NT2/D1 (cell line): Measurements from ENCODE around the gene SQSTM1.

Experiments
- DNase-seq: peaks from one replicate; pipeline ENCODE4 v3.0.0-alpha.2; 2011; ENCODE audit warnings: low read depth, low spot score
- H3K27me3 ChIP-seq: 2 replicates; pipeline ENCODE4 v1.6.0; 2011; ENCODE audit warnings: mild to moderate bottlenecking; ENCODE audit not compliant: insufficient read length, insufficient read depth
- H3K36me3 ChIP-seq: 2 replicates; pipeline ENCODE4 v1.6.1; 2011; ENCODE audit warnings: mild to moderate bottlenecking, low read length, mixed read lengths; ENCODE audit not compliant: insufficient read depth, insufficient read length
- H3K4me1 ChIP-seq: 2 replicates; pipeline ENCODE4 v1.5.1; 2011; ENCODE audit not compliant: insufficient read depth, insufficient read length
- H3K4me3 ChIP-seq: 2 replicates; pipeline ENCODE4 v1.5.1; 2011; ENCODE audit warnings: low read depth; ENCODE audit not compliant: insufficient read length
- H3K9ac ChIP-seq: 2 replicates; pipeline ENCODE4 v1.6.0; 2011; ENCODE audit warnings: low read depth; ENCODE audit not compliant: insufficient read length
- H3K9me3 ChIP-seq: 2 replicates; pipeline ENCODE4 v1.5.1; 2011; ENCODE audit warnings: mild to moderate bottlenecking, low read length; ENCODE audit not compliant: insufficient read depth
- SUZ12 ChIP-seq: IDR thresholded peaks from 2 replicates; pipeline ENCODE4 v1.6.1; 2011; ENCODE audit not compliant: insufficient read length, insufficient read depth; ENCODE audit errors: extremely low read depth
- YY1 ChIP-seq: IDR thresholded peaks from 2 replicates; pipeline ENCODE4 v1.6.1; 2011; ENCODE audit not compliant: insufficient read length, insufficient read depth
- ZNF274 ChIP-seq: IDR thresholded peaks from 2 replicates; pipeline ENCODE4 v1.6.1; 2011; ENCODE audit warnings: mild to moderate bottlenecking, low read depth, low read length

Gene SQSTM1

DNA sequence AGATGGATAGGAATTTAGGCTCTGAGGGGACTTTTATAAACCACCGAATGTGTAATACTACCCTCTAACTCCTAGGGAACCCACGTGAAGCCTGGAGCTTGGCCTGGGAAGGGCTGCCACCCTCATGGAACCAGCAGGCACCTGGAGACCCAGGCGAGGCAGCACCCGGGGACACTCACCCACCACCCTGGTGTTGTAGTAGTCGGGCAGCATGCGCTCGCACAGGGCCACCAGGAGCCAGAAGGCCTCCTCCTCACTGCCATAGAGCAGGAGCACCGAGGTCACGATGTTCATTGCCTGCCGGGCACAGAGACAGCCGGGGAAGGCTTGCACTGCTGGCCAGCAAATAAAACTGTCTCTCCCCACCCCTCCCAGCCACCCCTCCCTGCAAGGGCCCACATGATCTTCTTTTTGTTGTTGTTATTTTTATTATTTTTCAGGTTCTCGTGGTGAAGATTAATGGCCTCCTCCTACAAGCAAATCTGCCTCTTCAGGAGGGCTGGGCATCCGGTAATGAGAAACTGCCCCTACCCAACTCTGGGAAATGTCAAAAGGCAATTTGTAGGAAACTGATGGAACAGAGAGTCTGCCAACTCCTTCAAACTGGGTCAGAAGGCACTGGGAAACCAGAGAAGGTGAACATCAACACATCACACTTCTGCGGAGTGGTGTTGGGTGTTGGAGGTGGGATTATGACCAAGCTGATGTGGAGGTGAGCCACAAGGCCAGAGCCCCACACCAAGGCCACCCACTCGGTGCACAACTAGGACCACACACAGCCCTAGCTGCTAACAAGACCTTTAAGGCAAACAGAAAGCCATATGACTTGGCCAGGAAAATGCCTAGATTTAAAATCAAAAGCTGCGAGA is 55.3 kb downstream of the SQSTM1 start:
- Histone ChIP-seq H3K9me3 (no peaks in the 10 kb centered on the region), H3K36me3 (peaks cover 86% of the 10 kb centered on the region), H3K4me3 (no peak overlapping the region), H3K4me1 (no peaks in the 10 kb centered on the region), H3K27me3 (no peaks in the 10 kb centered on the region), H3K9ac (no peak overlapping the region)
- no peak for DNase-seq
- TF ChIP-seq YY1, result no peak
- no peak for TF ChIP-seq SUZ12
- no peak for TF ChIP-seq ZNF274

- TF ChIP-seq YY1 (no peak), ZNF274 (no peak), SUZ12 (no peak)
- Histone ChIP-seq H3K9me3 (no peaks in the 10 kb centered on the region), H3K27me3 (no peaks in the 10 kb centered on the region), H3K9ac (no peak overlapping the region), H3K4me3 (no peak overlapping the region), H3K4me1 (no peaks in the 10 kb centered on the region), H3K36me3 (peaks cover 81% of the 10 kb centered on the region)
- no peak for DNase-seq
Observed at GRCh38 chr5:179876610-179876952, 55.9 kb downstream of the SQSTM1 start.

DNA sequence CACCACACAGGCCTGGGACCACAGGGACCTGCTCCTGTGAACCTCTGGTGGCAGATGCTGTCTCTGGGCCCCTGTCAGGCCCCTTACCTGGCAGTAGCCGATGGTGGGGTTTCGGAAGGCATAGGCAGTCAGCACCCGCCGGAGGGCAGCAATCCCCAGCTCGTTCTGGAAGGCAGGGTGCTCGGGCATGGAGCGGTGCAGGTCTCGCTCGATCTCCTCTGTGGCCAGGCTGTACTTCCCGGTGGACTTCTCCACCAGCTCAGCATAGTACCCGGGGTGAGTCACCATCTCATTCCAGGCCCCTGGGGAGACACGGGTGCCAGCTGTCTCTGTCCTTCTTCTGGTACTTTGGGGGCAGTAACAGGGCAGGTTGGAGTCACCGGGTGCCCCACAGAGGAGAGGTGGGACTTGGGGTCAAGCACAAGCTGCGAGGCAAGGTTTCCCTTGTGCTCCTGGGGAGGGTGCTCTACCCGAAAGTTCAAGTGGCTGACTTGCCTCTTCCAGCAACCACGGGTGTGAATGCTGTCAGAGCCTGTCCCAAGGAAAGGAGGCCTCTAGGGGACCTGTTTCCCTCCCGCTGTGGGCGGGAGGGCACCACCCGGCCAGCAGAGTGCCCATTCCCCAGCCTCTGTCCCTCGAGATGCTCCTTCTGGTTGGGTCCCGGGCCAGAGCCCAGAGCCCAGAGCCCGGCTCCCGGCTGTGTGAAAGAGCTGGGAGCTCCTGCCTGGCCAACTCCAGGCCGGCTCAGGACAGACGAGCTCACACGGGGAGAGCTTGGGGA is 57.7 kb downstream of the SQSTM1 start:
- Histone ChIP-seq H3K9ac (no peak overlapping the region), H3K4me3 (no peak overlapping the region), H3K9me3 (peaks cover 13% of the 10 kb centered on the region), H3K4me1 (no peaks in the 10 kb centered on the region), H3K27me3 (no peaks in the 10 kb centered on the region), H3K36me3 (peaks cover 76% of the 10 kb centered on the region)
- no peak for DNase-seq
- TF ChIP-seq SUZ12 (no peak), YY1 (no peak), ZNF274 (no peak)

DNA sequence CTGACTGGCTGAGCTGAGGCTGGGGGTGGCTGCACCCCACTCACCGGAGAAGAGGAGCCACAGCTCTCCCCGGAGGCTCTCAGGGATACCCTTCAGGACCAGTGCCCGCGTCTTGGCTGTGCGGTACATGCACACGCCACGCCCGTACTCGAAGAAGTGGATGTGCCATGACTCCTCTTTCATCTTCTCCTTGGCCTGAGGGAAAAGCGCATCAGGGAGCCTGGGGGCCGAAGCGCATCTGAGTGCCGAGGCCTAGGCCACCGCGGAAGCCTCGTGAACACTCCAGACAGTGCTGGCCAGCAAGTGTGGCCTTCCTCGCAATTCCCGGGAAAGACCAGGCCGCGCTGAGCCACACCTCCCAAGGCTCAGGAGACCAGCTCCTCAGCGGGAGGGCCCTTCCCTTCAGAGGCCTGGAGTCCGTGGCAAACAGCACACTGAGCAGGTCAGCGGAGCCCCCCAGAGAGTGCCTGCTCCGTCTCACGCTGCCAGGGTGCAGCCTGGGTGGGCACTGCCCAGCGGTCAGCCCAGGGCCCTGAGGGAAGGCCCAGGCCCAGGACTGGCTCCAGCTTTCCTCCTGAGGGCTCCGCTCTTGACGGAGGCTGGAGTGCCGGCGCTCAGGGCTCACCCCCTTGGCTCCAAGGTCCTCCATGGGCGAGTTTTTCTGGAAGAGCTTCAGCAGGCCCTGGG is 58.4 kb downstream of the SQSTM1 start:
- H3K9ac ChIP-seq, result no peak overlapping the region
- no peak for DNase-seq
- H3K9me3 ChIP-seq, result peaks cover 20% of the 10 kb centered on the region
- peaks cover 76% of the 10 kb centered on the region for H3K36me3 ChIP-seq
- no peak overlapping the region for H3K4me3 ChIP-seq
- TF ChIP-seq SUZ12 (no peak), ZNF274 (no peak), YY1 (no peak)
- H3K4me1 ChIP-seq, result no peaks in the 10 kb centered on the region
- H3K27me3 ChIP-seq, result no peaks in the 10 kb centered on the region

DNA sequence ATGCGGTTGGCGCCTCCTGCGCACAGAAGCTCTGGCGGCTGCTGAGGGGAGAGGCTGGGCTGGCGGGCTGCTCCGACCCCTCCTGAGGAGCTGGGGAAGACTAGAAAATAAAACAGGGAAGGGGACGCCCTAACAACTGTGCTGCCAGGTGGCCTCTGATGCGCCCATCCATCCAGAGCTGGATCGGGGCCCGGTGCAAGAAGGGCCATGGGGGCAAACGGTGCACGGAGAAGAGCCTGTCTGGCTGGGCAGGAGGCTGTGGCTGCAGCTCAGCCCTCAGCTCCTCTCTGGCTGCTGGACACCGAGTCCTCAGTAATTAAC is 58.9 kb downstream of the SQSTM1 start:
- Histone ChIP-seq H3K4me1 (no peaks in the 10 kb centered on the region), H3K9ac (no peak overlapping the region), H3K9me3 (peaks cover 25% of the 10 kb centered on the region), H3K36me3 (peaks cover 76% of the 10 kb centered on the region), H3K27me3 (no peaks in the 10 kb centered on the region), H3K4me3 (no peak overlapping the region)
- no peak for TF ChIP-seq ZNF274
- no peak for TF ChIP-seq YY1
- no peak for TF ChIP-seq SUZ12
- no peak for DNase-seq

- Histone ChIP-seq H3K9ac (no peak overlapping the region), H3K36me3 (peaks cover 76% of the 10 kb centered on the region), H3K4me3 (no peak overlapping the region), H3K27me3 (no peaks in the 10 kb centered on the region), H3K9me3 (peaks cover 27% of the 10 kb centered on the region), H3K4me1 (no peaks in the 10 kb centered on the region)
- no peak for DNase-seq
- TF ChIP-seq YY1, result no peak
- TF ChIP-seq SUZ12, result no peak
- no peak for TF ChIP-seq ZNF274
Observed at GRCh38 chr5:179880066-179880650, 59.5 kb downstream of the SQSTM1 start.
